ENCODE data around the gene NEUROD1.

DNA sequence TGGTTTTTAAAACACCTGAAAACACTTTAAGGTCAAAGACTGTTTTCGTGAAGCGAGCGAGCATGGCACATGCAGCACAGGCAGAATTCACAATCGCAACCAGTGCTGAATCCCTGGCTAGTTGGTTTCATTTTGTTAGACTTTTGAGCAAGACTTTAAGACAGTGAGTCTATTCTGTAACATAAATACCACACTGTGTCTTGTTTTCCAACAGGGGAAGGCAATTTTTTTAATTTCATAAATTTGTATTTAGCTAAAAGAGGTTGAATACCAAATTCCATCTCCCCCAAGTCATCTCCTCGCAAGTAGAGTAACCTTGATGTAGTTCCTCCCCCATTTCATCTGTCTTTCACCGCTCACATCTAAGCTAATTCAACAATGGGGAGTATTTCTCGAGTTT lies 24.8 kb downstream of the NEUROD1 start:
- no peak for TF ChIP-seq EZH2 (IDR thresholded peaks at IDR 0.05; ENCODE audit: borderline replicate concordance)
- TF ChIP-seq, protein P1, sequence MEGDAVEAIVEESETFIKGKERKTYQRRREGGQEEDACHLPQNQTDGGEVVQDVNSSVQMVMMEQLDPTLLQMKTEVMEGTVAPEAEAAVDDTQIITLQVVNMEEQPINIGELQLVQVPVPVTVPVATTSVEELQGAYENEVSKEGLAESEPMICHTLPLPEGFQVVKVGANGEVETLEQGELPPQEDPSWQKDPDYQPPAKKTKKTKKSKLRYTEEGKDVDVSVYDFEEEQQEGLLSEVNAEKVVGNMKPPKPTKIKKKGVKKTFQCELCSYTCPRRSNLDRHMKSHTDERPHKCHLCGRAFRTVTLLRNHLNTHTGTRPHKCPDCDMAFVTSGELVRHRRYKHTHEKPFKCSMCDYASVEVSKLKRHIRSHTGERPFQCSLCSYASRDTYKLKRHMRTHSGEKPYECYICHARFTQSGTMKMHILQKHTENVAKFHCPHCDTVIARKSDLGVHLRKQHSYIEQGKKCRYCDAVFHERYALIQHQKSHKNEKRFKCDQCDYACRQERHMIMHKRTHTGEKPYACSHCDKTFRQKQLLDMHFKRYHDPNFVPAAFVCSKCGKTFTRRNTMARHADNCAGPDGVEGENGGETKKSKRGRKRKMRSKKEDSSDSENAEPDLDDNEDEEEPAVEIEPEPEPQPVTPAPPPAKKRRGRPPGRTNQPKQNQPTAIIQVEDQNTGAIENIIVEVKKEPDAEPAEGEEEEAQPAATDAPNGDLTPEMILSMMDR (IDR thresholded peaks at IDR 0.05; ENCODE audit: poor library complexity): no peak
